Measurements from ENCODE around the gene AFF3.
"Not testable (repeated sequence)": the region's sequence is repeated elsewhere in the genome, so short reads cannot be mapped to it uniquely, and the experiment has no call there.

Gene AFF3

DNA sequence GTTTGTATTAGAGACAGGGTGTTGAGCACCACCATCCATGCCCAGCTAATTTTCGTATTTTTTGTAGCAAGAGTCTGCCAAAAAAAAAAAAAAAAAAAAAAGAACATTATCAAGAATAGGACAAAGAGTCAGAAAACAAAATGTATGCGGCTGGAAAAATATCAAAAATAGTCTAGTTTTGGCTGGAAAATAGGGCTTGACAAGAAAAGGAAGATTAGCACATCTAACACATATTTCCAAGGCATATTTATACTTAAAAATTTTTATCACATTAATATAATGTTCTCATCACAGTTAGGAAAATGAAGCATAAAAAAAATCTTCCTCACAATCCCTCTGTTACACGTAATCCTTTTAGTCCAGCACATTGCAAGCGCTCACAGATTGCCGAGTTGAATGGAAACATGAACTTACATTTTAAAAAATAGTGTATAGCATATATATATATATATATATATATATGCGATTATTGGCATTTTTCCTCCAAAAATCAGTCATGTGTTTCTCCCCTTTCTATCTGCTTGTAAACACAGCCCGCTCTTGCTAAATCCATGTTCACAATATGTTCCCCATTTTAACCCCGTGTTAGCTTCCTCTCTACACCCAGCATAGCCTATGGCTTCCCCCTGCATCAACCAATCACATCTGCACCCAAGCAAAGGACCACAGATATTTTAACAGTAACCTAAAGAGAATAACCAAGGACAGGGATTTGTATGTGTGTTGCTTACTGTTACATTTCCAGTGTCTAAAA, 183.0 kb downstream of the AFF3 start:
- no peak for DNase-seq (ENCODE audit: low read depth, low spot score)
- no peak overlapping the region for H3K4me3 ChIP-seq (ENCODE audit: low read length)

- no peak for DNase-seq (ENCODE audit: low read depth, low spot score)
- H3K4me3 ChIP-seq (ENCODE audit: low read length), result no peak overlapping the region
Measured at GRCh38 chr2:99957332-99958133, 184.9 kb downstream of the AFF3 start.

DNA sequence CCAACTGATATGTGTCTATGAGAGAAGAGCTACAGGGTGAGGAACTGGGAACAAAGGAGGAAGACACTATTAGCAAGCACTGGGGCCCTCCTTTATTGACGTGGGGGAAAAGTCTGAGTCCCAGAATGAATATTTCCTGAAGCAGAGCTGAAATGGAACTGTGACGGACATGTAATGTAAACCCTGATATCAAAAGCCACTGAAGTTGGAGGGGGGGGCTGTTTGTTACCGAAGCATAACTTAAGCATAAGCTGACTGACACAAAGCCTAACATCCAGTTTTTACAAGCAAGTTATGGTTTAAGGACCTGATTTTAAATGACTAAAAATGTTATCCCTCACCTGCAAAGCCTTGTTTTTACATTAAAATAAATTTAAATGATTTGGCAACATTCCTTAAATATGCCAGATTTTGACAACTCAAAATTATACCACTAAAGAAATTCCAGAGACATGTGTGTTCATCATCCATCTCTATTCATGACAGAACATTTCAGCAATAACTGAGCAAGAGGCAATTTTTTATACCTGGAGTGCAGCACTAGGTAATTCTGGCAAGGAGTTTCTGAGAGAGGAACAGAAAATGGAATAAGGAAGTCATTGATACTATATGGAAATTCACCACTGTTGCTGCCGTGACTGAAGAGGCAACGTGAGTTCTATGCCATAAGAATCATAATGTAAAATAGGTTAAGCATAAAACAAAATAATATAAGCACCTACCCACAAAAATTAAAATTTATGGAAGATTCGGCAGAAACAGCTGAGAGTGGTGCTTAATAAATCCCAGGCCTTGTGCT, 186.0 kb downstream of the AFF3 start:
- DNase-seq (ENCODE audit: low read depth, low spot score), result no peak
- no peak overlapping the region for H3K4me3 ChIP-seq (ENCODE audit: low read length)

DNA sequence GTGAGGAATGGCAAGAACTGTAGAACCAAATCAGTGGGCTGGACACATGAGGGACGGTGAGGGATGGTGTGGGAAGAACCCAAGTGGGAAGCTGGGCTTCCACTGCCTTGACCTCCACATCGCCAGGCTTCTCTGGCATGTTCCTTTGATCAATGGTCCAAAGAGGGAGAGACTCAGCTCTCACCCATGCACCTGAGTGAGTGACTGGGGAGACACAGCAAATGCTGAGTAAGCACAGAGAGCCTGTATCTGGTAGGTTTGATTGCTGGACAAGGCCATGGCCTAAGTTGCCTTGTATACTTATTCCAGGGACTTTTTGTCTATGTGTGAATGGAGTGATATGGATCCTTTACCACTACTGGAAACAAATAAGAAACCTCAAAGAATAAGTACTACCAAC, 188.6 kb downstream of the AFF3 start:
- no peak overlapping the region for H3K4me3 ChIP-seq (ENCODE audit: low read length)
- no peak for DNase-seq (ENCODE audit: low read depth, low spot score)

DNA sequence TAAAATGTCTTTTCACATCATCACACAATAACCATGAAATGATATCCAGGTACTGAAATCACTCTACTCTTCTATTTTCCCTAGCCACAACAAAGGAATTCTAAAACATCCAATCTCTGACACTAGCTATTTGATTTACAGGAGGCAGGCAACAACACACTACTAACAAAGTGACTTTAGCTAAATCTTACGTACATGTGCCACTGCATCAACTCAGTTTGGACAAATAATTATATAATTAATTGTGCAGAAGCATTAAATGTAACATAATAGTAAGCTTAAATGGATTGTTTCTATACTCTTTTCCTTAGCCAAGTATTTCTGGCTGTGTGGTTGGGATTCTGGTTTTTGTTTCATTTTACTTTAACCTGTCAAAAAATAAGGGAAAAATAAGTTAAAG, 192.4 kb downstream of the AFF3 start:
- H3K4me3 ChIP-seq (ENCODE audit: low read length), result no peak overlapping the region
- no peak for DNase-seq (ENCODE audit: low read depth, low spot score)

GRCh38 chr2:99949530-99949929, 192.9 kb downstream of the AFF3 start:
- no peak overlapping the region for H3K4me3 ChIP-seq (ENCODE audit: low read length)
- DNase-seq (ENCODE audit: low read depth, low spot score), result no peak

DNA sequence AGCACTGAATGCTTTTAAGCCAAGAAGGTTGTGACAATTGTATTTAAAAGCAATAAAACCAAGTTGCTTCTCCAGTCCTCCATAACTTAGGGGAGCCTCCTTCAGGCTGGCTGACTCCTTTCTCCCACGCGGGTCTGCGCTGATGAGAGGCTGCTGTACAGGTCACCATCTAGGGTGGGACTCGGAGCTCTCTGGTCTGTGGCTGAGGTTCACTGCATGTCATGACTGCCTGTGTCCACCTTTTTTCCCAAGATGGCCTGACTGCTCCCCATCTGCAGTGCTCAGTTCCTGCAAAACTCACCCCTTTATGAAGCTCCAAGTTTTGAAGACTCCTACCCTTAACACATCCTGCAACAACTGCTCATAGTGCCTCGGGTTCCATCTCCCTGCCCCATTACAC, 194.4 kb downstream of the AFF3 start:
- no peak for DNase-seq (ENCODE audit: low read depth, low spot score)
- no peak overlapping the region for H3K4me3 ChIP-seq (ENCODE audit: low read length)

DNA sequence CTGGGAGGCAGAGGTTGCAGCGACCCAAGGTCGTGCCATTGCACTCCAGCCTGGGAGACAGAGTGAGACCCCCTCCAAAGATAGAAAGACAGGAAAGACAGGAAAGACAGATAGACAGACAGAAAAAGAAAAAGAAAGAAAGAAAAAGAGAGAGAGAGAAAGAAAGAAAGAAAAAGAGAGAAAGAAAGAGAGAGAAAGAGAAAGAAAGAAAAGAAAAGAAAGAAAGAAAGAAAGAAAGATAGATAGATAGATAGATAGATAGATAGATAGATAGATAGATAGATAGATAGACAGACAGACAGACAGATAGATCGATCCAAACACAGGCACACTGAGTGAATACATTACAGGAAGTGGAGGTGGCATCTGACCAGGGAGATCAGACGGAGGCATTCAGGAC, 195.0 kb downstream of the AFF3 start:
- H3K4me3 ChIP-seq (ENCODE audit: low read length); DNase-seq (ENCODE audit: low read depth, low spot score): not testable (repeated sequence)

DNA sequence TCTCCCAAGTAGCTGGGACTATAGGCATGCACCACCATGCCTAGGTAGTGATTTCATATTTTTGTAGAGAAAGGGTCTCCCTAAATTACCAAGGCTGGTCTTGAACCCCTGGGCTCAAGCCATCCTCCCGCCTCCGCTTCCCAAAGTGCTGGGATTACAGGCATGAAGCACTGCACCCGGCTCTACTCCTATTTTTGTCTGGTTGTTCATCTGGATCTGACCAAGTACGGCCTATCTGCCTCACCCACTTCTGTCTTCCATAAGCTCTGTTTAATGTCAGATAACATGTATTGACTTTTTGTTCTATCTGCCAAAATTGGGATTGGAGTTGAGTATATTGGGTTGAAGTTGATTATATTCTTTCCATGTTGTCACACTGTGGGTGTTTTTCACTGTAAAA, 198.4 kb downstream of the AFF3 start:
- H3K4me3 ChIP-seq (ENCODE audit: low read length), result no peak overlapping the region
- no peak for DNase-seq (ENCODE audit: low read depth, low spot score)

GRCh38 chr2:99942561-99943347, 199.6 kb downstream of the AFF3 start:
- DNase-seq (ENCODE audit: low read depth, low spot score), result no peak
- H3K4me3 ChIP-seq (ENCODE audit: low read length), result no peak overlapping the region

DNA sequence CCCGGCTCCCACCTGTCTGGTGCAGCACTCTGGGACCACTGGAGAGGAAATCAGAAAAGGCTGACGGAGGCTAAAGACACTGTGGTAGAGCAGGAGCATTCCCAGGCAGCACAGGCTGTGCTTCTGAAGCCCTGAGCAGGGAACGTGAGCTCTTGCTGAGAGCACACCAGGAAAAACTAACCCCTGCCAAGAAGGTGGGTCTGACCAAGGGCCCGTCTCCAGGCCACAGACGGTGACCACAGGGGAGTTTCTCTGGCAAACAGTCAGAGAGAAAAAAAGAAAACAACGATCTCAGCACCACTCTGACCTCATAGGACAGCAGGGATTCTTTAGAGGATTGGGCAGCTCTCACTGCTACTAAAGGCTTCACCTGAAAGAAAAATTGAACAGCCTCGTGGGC, 201.4 kb downstream of the AFF3 start:
- no peak overlapping the region for H3K4me3 ChIP-seq (ENCODE audit: low read length)
- no peak for DNase-seq (ENCODE audit: low read depth, low spot score)

DNA sequence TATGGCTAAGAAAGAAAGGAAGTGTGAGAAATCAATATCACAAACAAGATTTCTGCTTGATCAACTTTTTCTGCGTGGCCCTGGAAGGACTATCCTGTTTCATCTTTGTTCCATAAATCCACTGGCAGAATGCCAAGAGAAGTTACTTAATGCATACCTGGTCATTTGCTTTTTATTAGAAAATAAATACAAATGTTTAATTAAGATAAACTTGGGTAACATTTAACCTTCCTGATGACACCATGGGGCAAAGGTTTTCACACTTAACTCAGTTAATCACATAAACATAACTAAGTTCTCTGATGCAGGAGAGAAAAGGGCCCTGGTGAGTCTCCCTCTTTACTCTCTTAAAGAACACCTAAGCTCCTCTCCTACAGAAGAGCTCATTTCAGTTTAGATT, 203.3 kb downstream of the AFF3 start:
- H3K4me3 ChIP-seq (ENCODE audit: low read length), result no peak overlapping the region
- DNase-seq (ENCODE audit: low read depth, low spot score), result no peak

DNA sequence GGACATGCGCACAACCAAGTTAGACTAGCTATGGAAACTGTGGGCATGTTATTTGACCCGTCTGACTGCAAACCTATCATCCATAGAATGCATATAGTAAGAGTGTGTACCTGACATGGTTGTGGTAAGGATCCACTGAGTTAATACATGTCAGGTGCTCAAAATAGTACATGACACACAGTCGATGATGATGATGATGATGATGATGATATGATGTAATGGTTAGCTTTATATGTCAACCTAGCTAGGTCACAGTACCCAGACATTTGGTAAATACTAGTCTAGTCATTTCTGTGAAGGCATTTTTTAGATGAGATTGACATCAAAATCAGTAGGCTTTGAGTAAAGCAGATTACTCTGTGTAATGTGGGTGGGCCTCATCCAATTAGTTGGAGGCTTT, 204.1 kb downstream of the AFF3 start:
- no peak overlapping the region for H3K4me3 ChIP-seq (ENCODE audit: low read length)
- no peak for DNase-seq (ENCODE audit: low read depth, low spot score)

DNA sequence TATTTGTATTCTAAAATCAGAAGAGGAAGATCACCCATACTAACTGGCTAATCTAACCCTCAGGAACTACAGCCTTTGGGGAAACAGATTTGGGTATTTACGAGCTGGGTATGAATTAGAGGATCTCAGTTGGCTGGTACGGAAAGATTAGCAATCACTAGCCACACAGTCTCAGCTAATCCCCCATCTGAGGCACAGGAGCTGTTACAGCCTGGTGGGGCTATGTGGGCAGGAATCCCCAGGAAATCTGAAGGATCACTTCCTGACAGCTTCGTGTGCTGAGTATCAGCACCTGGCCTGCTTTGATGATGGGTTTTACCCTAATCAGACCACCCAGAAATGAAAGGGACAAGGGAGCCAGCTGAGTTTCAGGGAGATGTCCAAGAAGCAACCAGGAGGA, 206.3 kb downstream of the AFF3 start:
- no peak overlapping the region for H3K4me3 ChIP-seq (ENCODE audit: low read length)
- DNase-seq (ENCODE audit: low read depth, low spot score), result no peak

DNA sequence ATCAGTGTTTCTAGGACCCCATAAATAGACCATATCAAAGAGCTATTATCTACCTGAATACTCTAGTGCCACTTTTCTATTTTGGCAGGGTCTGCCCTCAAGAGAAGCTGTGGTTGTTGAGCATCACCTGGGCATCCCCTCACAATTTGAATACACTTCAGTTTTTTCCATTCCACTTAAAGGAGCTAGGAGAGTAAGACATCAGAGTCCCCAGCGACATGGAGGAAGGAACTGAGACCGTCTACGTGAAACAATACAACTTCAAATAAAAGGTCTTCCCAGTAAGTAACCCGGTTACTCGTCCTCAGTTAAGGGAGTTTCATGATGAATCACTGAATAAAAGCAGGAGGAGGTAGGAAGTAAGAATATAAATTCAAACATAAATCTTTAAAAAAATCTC, 206.7 kb downstream of the AFF3 start:
- no peak overlapping the region for H3K4me3 ChIP-seq (ENCODE audit: low read length)
- no peak for DNase-seq (ENCODE audit: low read depth, low spot score)

DNA sequence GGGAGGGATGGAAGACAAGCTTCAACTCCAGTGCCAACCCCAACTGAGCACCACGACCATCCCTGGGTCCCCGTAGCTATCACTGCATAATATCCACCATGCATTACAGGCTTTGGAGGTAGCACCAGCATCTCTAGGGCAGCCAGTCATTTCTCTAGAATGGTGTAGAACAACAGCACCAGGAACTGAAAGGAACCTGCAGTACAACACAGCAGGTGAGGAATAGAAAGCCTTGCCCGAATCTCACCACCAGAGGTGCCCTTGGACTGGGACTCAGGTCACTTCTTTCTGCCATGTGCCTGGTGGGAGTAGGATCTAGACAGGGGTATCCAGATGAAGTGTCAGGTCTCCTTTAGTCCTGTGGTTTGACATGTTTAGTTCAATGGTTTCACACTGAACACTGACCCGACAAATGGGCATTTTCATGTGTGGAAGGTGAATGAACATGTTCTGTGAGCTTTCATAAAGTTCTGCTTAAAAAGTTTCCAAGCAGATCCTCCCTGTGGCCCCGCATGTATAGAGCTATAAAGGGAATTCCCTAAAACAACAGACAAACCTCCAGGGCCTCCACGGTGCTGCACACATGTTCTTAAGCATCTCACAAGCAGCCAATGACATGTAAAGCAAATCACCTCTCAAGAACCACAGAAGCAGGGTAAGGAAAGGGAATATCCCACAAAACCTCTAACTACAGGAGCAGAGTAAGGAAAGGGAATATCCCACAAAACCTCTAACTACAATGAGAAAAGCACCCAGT, 208.3 kb downstream of the AFF3 start:
- H3K4me3 ChIP-seq (ENCODE audit: low read length), result no peak overlapping the region

DNA sequence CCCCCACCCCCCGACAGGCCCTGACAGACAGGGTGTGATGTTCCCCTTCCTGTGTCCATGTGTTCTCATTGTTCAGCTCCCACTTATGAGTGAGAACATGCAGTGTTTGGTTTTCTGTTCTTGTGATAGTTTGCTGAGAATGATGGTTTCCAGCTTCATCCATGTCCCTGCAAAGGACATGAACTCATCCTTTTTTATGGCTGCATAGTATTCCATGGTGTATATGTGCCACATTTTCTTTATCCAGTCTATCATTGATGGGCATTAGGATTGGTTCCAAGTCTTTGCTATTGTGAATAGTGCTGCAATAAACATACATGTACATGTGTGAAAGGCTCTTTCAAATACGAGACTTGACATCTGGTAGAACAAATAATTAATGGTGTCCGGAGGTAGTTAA, 208.9 kb downstream of the AFF3 start:
- not testable (repeated sequence) for H3K4me3 ChIP-seq (ENCODE audit: low read length); DNase-seq (ENCODE audit: low read depth, low spot score)

More for the DNA sequence above, 208.3 kb downstream of the AFF3 start:
- DNase-seq (ENCODE audit: low read depth, low spot score), result no peak

DNA sequence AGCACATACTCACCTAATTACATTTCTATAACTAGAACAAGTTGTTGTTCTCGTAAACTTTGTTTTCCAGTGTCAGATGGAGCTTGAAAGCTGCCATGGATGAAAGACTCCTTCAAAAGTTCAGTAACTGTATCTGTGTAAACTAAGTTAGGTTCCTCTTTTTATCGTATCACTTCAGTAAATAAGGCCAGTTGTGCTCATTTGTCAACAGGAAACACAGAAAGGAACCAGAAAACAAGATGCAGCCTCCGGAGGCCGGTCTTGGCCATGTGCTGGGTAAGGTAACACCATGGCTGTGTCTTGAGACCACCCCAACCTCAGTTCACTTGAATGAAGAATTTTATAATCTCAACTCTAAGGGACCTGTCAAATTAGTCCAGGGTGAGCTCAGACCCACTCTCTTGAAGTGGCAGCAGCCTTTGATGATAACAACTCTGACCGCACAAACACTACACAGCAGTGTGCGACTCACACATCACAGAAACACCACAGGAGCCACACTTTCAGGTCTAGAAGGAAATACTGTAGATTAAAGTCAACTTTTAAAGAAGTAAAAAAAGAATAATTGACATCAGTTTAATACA, 213.8 kb downstream of the AFF3 start:
- H3K4me3 ChIP-seq (ENCODE audit: low read length), result no peak overlapping the region
- no peak for DNase-seq (ENCODE audit: low read depth, low spot score)
